LNCaP clone FGC (cell line): ENCODE measurements around the gene LRRC10B.

Experiments
- DNase-seq: peaks from one replicate; pipeline ENCODE4 v3.0.0-alpha.2; 2011; ENCODE audit warnings: low read depth
- H3K4me3 ChIP-seq: 2 replicates; pipeline ENCODE4 v1.5.1; 2011; ENCODE audit warnings: mild to moderate bottlenecking, low read depth, low read length, control low read depth
- TF ChIP-seq, protein P1 (sequence below): IDR thresholded peaks from 2 replicates; pipeline ENCODE4 v1.5.1; 2012; ENCODE audit warnings: mild to moderate bottlenecking; ENCODE audit not compliant: control insufficient read depth, insufficient read depth; ENCODE audit errors: extremely low read depth

The LRRC10B gene

GRCh38 chr11:61515686-61516085, 7.1 kb downstream of the LRRC10B start:
- TF ChIP-seq, protein P1, sequence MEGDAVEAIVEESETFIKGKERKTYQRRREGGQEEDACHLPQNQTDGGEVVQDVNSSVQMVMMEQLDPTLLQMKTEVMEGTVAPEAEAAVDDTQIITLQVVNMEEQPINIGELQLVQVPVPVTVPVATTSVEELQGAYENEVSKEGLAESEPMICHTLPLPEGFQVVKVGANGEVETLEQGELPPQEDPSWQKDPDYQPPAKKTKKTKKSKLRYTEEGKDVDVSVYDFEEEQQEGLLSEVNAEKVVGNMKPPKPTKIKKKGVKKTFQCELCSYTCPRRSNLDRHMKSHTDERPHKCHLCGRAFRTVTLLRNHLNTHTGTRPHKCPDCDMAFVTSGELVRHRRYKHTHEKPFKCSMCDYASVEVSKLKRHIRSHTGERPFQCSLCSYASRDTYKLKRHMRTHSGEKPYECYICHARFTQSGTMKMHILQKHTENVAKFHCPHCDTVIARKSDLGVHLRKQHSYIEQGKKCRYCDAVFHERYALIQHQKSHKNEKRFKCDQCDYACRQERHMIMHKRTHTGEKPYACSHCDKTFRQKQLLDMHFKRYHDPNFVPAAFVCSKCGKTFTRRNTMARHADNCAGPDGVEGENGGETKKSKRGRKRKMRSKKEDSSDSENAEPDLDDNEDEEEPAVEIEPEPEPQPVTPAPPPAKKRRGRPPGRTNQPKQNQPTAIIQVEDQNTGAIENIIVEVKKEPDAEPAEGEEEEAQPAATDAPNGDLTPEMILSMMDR: no peak
- no peak for DNase-seq
- H3K4me3 ChIP-seq: no peak overlapping the region

GRCh38 chr11:61516191-61516590, 7.6 kb downstream of the LRRC10B start:
- no peak overlapping the region for H3K4me3 ChIP-seq
- no peak for DNase-seq

DNA sequence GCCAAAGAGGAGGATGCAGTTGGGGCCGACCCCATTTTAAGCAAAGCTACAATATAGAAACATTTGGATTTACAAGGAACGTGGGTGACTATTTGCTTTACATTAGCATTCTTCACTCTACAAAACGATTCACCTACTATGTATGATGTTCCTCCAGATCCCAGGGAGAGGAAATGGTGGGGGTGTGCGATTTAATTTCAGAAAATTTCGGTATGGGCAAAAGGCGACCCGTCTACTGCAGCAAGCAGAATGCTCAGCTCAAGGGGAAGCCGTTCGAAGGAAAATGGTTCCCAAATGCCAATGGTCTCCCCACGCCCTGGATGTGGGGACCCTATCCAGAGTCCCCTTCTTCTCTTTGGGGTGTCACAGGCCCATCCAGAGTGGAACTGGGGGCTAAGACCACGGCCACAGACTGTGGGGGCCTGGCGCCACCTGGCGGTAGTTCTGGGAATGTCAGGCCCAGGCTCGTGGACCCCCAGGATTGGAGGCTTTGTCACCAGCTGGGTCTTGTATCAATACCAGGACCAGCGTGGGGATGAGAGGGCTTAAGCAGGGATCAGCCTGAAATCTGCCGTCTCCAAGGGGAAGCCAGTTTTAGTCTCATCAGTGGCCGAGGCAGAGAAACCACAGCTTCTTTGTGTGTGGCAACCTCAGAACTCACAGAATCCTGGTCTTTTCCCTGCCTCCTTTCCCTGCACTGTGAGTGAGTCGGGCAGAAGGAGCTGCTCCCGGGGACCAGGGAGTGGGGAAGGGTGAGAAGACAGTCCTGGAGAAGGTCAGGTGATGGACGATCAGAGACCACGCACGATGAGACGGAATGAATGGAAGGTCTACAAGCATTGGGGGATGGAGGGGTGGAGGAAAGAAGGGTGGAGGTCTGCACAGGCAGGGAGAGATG, 8.4 kb downstream of the LRRC10B start:
- TF ChIP-seq, protein P1: peak; percentile 86
- H3K4me3 ChIP-seq: no peak overlapping the region
- no peak for DNase-seq

More at GRCh38 chr11:61516191-61516590, 7.6 kb downstream of the LRRC10B start:
- TF ChIP-seq, protein P1: no peak

GRCh38 chr11:61518032-61518795, 9.7 kb downstream of the LRRC10B start:
- H3K4me3 ChIP-seq: no peak overlapping the region
- no peak for DNase-seq
- TF ChIP-seq, protein P1: no peak

DNA sequence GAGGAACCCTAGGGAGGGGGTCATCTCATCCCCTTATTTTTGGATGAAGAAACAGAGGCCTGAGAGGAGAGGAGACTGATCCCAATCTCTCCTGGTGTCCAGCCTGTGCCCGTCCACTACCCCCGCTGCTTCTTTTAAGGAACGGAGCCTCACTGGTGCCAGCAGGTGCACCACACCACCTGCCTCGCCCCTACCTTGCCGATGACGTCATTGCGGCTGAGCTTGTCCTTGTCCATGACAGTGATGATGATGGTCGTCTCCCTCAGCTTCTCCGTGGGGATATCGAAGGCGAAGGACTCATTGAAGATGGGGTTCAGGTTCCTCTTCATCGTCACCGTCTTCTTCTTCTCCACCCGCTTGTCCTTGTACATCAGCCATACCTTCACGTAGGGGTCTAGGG, 14.3 kb downstream of the LRRC10B start:
- TF ChIP-seq, protein P1: no peak
- no peak overlapping the region for H3K4me3 ChIP-seq

GRCh38 chr11:61524446-61524845, 15.9 kb downstream of the LRRC10B start:
- TF ChIP-seq, protein P1: no peak
- no peak overlapping the region for H3K4me3 ChIP-seq
- no peak for DNase-seq

More for the DNA sequence above, 14.3 kb downstream of the LRRC10B start:
- DNase-seq: no peak
